Lung (tissue), 12 donors: ENCODE data around the gene LRRC10. TPM values are rescaled to one million over a fixed set of nuclear protein-coding genes. Genes with fewer than 3 reads are reported as not detected.

Experiments
- ATAC-seq: fragments of 200-7000 bp; cut with Tn5 transposase; one replicate; pipeline ENCODE4 v1.9.1; 2020; ENCODE audit warnings: moderate number of reproducible peaks; ENCODE audit not compliant: insufficient read depth, low FRiP score
- DNase-seq, 3 donors: peaks; one replicate each; pipeline ENCODE4 v3.0.0-alpha.2; 2013 to 2017
- H3K27ac ChIP-seq, 2 donors: one replicate each; pipeline ENCODE4 v1.5.1; 2013; ENCODE audit warnings: mild to moderate bottlenecking in 2 of 2, moderate library complexity in 2 of 2, control low read depth in 1 of 2, inconsistent platforms in 1 of 2, low read depth in 1 of 2, low read length in 1 of 2
- H3K27me3 ChIP-seq, 3 donors: one replicate each; pipeline ENCODE4 v1.5.1; 2013; ENCODE audit warnings: low read length in 2 of 3; ENCODE audit not compliant: control insufficient read depth in 3 of 3, insufficient read depth in 3 of 3
- H3K36me3 ChIP-seq, 4 donors: one replicate each; pipeline ENCODE4 v1.5.1; 2013; ENCODE audit warnings: low read length in 4 of 4, mild to moderate bottlenecking in 1 of 4, moderate library complexity in 1 of 4; ENCODE audit not compliant: control insufficient read depth in 4 of 4, insufficient read depth in 4 of 4
- H3K4me1 ChIP-seq, 5 donors: one replicate each; pipeline ENCODE4 v1.5.1; 2013; ENCODE audit warnings: low read length in 5 of 5, mild to moderate bottlenecking in 2 of 5, moderate library complexity in 1 of 5; ENCODE audit not compliant: control insufficient read depth in 5 of 5, insufficient read depth in 5 of 5
- H3K4me3 ChIP-seq: one replicate; pipeline ENCODE4 v1.5.1; 2013; ENCODE audit warnings: mild to moderate bottlenecking, control low read depth, moderate library complexity
- H3K9ac ChIP-seq, 2 donors: one replicate each; pipeline ENCODE4 v1.5.1; 2013; ENCODE audit warnings: low read length in 2 of 2, control low read depth in 1 of 2; ENCODE audit not compliant: insufficient read depth in 1 of 2
- H3K9me3 ChIP-seq, 4 donors: one replicate each; pipeline ENCODE4 v1.5.1; 2013; ENCODE audit warnings: low read length in 3 of 4, mild to moderate bottlenecking in 1 of 4, moderate library complexity in 1 of 4; ENCODE audit not compliant: control insufficient read depth in 4 of 4, insufficient read depth in 3 of 4
- WGBS, 2 donors: extraction: QIAGEN DNeasy Blood & Tissue Kit; methylation state at CpG; one replicate each; pipeline ENCODE4 v1.1.7; 2013; 5-methylcytosine and 5-hydroxymethylcytosine counted together
- polyA plus RNA-seq, 2 donors: library from polyadenylated mRNA; stranded (reverse); fragments of 200-250 nt; gene quantifications; one replicate each; pipeline ENCODE4 v1.2.1, GENCODE V29; 2013
- total RNA-seq, 2 donors: library from RNA; depleted of rRNA in 1 of 2; stranded (reverse); fragments of >200 nt in 1 of 2; gene quantifications; one replicate each; pipeline ENCODE4 v1.2.1, GENCODE V29; 2014 to 2021
- TF ChIP-seq, protein P1 (sequence below): IDR thresholded peaks from 2 replicates; pipeline ENCODE4 v1.5.1; 2012; ENCODE audit warnings: mild to moderate bottlenecking; ENCODE audit errors: control extremely low read depth, extremely low read depth
- donor health status: control.
- donor health status: control.
- donor health status: Bipolar disorder and iron deficiency.
- donor health status: healthy.
- donor health status: DM: yes; HTN: yes; CAD: no.

The LRRC10 gene
- total and polyA plus RNA-seq, 4 donors: 0.40 TPM; not detected in 3

- peak; percentile 62 for ATAC-seq
- no peak overlapping the region for H3K9ac ChIP-seq
- H3K36me3 ChIP-seq: peaks cover 14 to 35% (median 23%) of the 10 kb centered on the region in 4 donors
These were observed 39.9 kb downstream of the LRRC10 start for GRCh38 chr12:69570545-69571399.

GRCh38 chr12:69570000-69570516 lies 40.6 kb downstream of the LRRC10 start:
- DNase-seq (no peak), ATAC-seq (peak; percentile 62)
- no peak overlapping the region for H3K27ac ChIP-seq
- 91 to 93% methylated on average over 10 of the region's 10 CpGs for WGBS, 2 donors
- no peaks in the 10 kb centered on the region for H3K4me1 ChIP-seq
- no peak overlapping the region for H3K9ac ChIP-seq
- TF ChIP-seq, protein P1, sequence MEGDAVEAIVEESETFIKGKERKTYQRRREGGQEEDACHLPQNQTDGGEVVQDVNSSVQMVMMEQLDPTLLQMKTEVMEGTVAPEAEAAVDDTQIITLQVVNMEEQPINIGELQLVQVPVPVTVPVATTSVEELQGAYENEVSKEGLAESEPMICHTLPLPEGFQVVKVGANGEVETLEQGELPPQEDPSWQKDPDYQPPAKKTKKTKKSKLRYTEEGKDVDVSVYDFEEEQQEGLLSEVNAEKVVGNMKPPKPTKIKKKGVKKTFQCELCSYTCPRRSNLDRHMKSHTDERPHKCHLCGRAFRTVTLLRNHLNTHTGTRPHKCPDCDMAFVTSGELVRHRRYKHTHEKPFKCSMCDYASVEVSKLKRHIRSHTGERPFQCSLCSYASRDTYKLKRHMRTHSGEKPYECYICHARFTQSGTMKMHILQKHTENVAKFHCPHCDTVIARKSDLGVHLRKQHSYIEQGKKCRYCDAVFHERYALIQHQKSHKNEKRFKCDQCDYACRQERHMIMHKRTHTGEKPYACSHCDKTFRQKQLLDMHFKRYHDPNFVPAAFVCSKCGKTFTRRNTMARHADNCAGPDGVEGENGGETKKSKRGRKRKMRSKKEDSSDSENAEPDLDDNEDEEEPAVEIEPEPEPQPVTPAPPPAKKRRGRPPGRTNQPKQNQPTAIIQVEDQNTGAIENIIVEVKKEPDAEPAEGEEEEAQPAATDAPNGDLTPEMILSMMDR: no peak
- no peak overlapping the region for H3K4me3 ChIP-seq
- H3K27me3 ChIP-seq: no peaks in the 10 kb centered on the region
- H3K9me3 ChIP-seq: no peaks in the 10 kb centered on the region
- H3K36me3 ChIP-seq: peaks cover 11 to 32% (median 23%) of the 10 kb centered on the region in 4 donors

More at GRCh38 chr12:69570545-69571399, 39.9 kb downstream of the LRRC10 start:
- Histone ChIP-seq H3K9me3 (no peaks in the 10 kb centered on the region), H3K27me3 (no peaks in the 10 kb centered on the region), H3K4me3 (no peak overlapping the region), H3K27ac (no peak overlapping the region), H3K4me1 (no peaks in the 10 kb centered on the region)
- peak; percentile 36 to 78 (median 69) for DNase-seq
- TF ChIP-seq, protein P1: peak; percentile 72
- WGBS, 2 donors: 49 to 59% methylated on average over 6 of the region's 6 CpGs

GRCh38 chr12:69569236-69569635 lies 41.5 kb downstream of the LRRC10 start:
- TF ChIP-seq, protein P1: no peak
- Histone ChIP-seq H3K27ac (no peak overlapping the region), H3K36me3 (peaks cover 8 to 28% (median 17%) of the 10 kb centered on the region in 4 donors), H3K9ac (no peak overlapping the region), H3K27me3 (no peaks in the 10 kb centered on the region), H3K4me1 (no peaks in the 10 kb centered on the region), H3K9me3 (no peaks in the 10 kb centered on the region), H3K4me3 (no peak overlapping the region)
- 83 to 93% methylated on average over 4 of the region's 4 CpGs for WGBS, 2 donors
- DNase-seq (no peak), ATAC-seq (no peak)
